A549 (cell line): Measurements from ENCODE around the gene NFATC2.

ENCODE experiments used
- BHLHE40 ChIP-seq: IDR thresholded peaks from 2 replicates; pipeline ENCODE4 v1.6.1; 2012; ENCODE audit warnings: low read depth, low read length, inconsistent platforms
- CTCF ChIP-seq: fragments of >200 bp; sonication (Bioruptor Twin); formaldehyde crosslinking; IDR thresholded peaks from 3 replicates; pipeline ENCODE4 v1.5.1; 2016
- EP300 ChIP-seq, 2 experiments: fragments of >200 bp; sonication (Bioruptor Twin); formaldehyde crosslinking; IDR thresholded peaks; 2 replicates in 1 of 2; 3 replicates in 1 of 2; pipeline ENCODE4 v1.6.1; 2016 to 2017
- KDM5A ChIP-seq: fragments of 200-600 bp; sonication (generic); IDR thresholded peaks from 2 replicates; pipeline ENCODE4 v1.6.1; 2016; ENCODE audit warnings: antibody characterized with exemption, mild to moderate bottlenecking
- MAX ChIP-seq: IDR thresholded peaks from 2 replicates; pipeline ENCODE4 v1.6.1; 2012
- NR3C1 ChIP-seq: fragments of >200 bp; sonication (Bioruptor Twin); formaldehyde crosslinking; IDR thresholded peaks from 3 replicates; pipeline ENCODE4 v1.6.1; 2017
- POLR2A ChIP-seq: IDR thresholded peaks from 2 replicates; pipeline ENCODE4 v1.6.1; 2012; ENCODE audit warnings: mild to moderate bottlenecking, low read length
- RAD21 ChIP-seq, 2 experiments: fragments of >200 bp in 1 of 2; sonication (Bioruptor Twin) in 1 of 2; formaldehyde crosslinking in 1 of 2; IDR thresholded peaks in 1 of 2; conservative IDR thresholded peaks in 1 of 2; 2 replicates in 1 of 2; 3 replicates in 1 of 2; pipeline ENCODE4 v1.6.1; 2012 to 2018; ENCODE audit warnings: inconsistent platforms in 1 of 2
- SREBF2 ChIP-seq: fragments of 450-650 bp; IDR thresholded peaks from 2 replicates; pipeline ENCODE4 v1.6.1; 2014; ENCODE audit warnings: mild to moderate bottlenecking, moderate library complexity
- USF2 ChIP-seq: fragments of 450-650 bp; IDR thresholded peaks from 2 replicates; pipeline ENCODE4 v1.6.1; 2014; ENCODE audit warnings: antibody characterized with exemption
- ZSCAN20 ChIP-seq: fragments of 250-450 bp; sonication (Bioruptor Pico); IDR thresholded peaks from 2 replicates; pipeline ENCODE4 v1.8.0; 2022; ENCODE audit warnings: mild to moderate bottlenecking, moderate library complexity
- TF ChIP-seq, protein P1 (sequence below): fragments of 250-450 bp; sonication (Bioruptor Pico); IDR thresholded peaks from 2 replicates; pipeline ENCODE4 v1.5.0; 2021; ENCODE audit warnings: mild to moderate bottlenecking, moderate library complexity, borderline replicate concordance

DNA sequence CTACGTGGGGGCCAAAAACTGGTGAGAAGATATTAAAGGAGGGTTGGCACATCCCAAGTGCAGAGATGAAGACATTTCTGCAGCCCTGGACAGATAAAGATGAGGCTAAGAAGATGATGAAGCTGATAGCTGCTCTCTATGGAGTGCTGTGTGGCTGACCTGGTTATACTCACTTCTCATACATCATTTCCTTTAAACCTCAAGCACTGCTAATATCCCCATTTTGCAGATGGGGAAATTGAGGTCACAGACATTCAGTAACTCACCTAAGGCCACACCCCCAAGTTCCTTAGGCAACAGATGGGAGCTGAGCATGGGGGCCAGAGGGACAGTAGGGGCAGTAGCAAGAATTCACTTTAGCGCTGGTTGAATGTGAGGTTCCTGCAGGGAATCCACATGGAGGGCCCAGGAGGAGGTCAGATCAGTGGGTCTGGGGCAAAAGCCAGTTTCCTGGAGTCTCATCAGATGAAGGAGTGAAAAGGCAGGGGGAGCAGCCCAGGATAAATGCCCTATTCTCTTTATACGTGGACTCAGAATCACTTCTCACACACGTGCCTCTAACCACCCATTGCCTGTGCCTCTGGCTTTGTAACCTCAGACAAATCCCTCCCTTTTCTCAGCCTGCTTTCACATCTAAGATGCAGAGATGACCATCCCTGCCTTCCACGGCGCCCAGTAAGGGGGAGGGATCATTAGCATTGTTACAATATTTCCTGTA, 125.8 kb downstream of the NFATC2 start:
- TF ChIP-seq POLR2A = no peak
- no peak for TF ChIP-seq MAX
- TF ChIP-seq EP300 (IDR thresholded peaks at IDR 0.05) = no peak
- TF ChIP-seq BHLHE40 = no peak
- no peak for TF ChIP-seq CTCF
- TF ChIP-seq RAD21 (conservative IDR thresholded peaks at IDR 0.05 in 1 of 2, IDR thresholded peaks at IDR 0.05 in 1 of 2) = no peak
- no peak for TF ChIP-seq USF2
- TF ChIP-seq KDM5A = no peak
- TF ChIP-seq ZSCAN20 (CRISPR knock-in tag) = no peak
- TF ChIP-seq, protein P1, sequence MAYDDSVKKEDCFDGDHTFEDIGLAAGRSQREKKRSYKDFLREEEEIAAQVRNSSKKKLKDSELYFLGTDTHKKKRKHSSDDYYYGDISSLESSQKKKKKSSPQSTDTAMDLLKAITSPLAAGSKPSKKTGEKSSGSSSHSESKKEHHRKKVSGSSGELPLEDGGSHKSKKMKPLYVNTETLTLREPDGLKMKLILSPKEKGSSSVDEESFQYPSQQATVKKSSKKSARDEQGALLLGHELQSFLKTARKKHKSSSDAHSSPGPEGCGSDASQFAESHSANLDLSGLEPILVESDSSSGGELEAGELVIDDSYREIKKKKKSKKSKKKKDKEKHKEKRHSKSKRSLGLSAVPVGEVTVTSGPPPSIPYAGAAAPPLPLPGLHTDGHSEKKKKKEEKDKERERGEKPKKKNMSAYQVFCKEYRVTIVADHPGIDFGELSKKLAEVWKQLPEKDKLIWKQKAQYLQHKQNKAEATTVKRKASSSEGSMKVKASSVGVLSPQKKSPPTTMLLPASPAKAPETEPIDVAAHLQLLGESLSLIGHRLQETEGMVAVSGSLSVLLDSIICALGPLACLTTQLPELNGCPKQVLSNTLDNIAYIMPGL (CRISPR knock-in tag) = no peak
- no peak for TF ChIP-seq SREBF2
- no peak for TF ChIP-seq NR3C1
